ENCODE measurements around the gene SYCN.

Gene SYCN

GRCh38 chr19:39251846-39252245 lies 47.8 kb upstream of the SYCN start:
- Histone ChIP-seq H3K4me2 (ENCODE audit: insufficient read depth, low read length, poor library complexity, severe bottlenecking) (no peak overlapping the region), H3K23ac (ENCODE audit: low read depth, low read length, poor library complexity) (no peak overlapping the region), H3K4ac (ENCODE audit: low read length) (no peak overlapping the region), H2AK5ac (ENCODE audit: low read depth, low read length) (no peak overlapping the region), H3K9ac (ENCODE audit: low read depth, low read length, poor library complexity) (no peak overlapping the region), H3K18ac (ENCODE audit: low read length) (no peak overlapping the region), H2BK12ac (ENCODE audit: low read length) (no peak overlapping the region), H3K4me1 (ENCODE audit: control insufficient read depth in 2 of 2, insufficient read depth in 1 of 2, low read depth in 1 of 2, low read length in 2 of 2) (peaks cover 0 to 2% of the 10 kb centered on the region in 2 donors), H2BK5ac (ENCODE audit: low read length) (no peak overlapping the region), H2BK15ac (ENCODE audit: low read length) (no peak overlapping the region), H3K36me3 (replicated peaks in 1 of 2; ENCODE audit: control insufficient read depth in 2 of 2, insufficient read depth in 2 of 2, low read length in 2 of 2) (no peaks in the 10 kb centered on the region), H3K14ac (ENCODE audit: low read length) (no peak overlapping the region), H4K91ac (ENCODE audit: low read depth, low read length, poor library complexity) (no peak overlapping the region), H3K4me3 (ENCODE audit: low read length in 2 of 2) (no peak overlapping the region), H3K79me1 (ENCODE audit: low read depth, low read length) (no peaks in the 10 kb centered on the region), H3K27ac (replicated peaks; ENCODE audit: low read length) (no peak overlapping the region), H4K8ac (ENCODE audit: low read depth, low read length) (no peak overlapping the region), H3K27me3 (ENCODE audit: control insufficient read depth in 3 of 3, insufficient read depth in 3 of 3, low read depth in 1 of 3, low read length in 3 of 3) (peaks cover 19 to 76% (median 38%) of the 10 kb centered on the region in 3 experiments), H2BK120ac (ENCODE audit: low read depth, low read length) (no peak overlapping the region), H3K9me3 (replicated peaks in 1 of 2; ENCODE audit: control insufficient read depth in 2 of 2, insufficient read depth in 1 of 2, low read depth in 1 of 2, low read length in 2 of 2) (peaks cover 0 to 9% of the 10 kb centered on the region in 2 donors), H2AFZ (ENCODE audit: low read length) (no peak overlapping the region)
- WGBS, 2 donors (ENCODE audit: extremely low coverage in 2 of 2, insufficient read length in 2 of 2, insufficient replicate concordance in 1 of 2) = no CpG with 5 or more reads among the region's 3 CpGs
- no peak for DNase-seq (ENCODE audit: low spot score)

GRCh38 chr19:39251081-39251480 lies 47.0 kb upstream of the SYCN start:
- H3K18ac ChIP-seq (ENCODE audit: low read length) = no peak overlapping the region
- H3K36me3 ChIP-seq (replicated peaks in 1 of 2; ENCODE audit: control insufficient read depth in 2 of 2, insufficient read depth in 2 of 2, low read length in 2 of 2) = no peaks in the 10 kb centered on the region
- no peak overlapping the region for H3K9ac ChIP-seq (ENCODE audit: low read depth, low read length, poor library complexity)
- H3K27me3 ChIP-seq (ENCODE audit: control insufficient read depth in 3 of 3, insufficient read depth in 3 of 3, low read depth in 1 of 3, low read length in 3 of 3) = peaks cover 19 to 74% (median 38%) of the 10 kb centered on the region in 3 experiments
- DNase-seq (ENCODE audit: low spot score) = no peak
- H3K4me1 ChIP-seq (ENCODE audit: control insufficient read depth in 2 of 2, insufficient read depth in 1 of 2, low read depth in 1 of 2, low read length in 2 of 2) = peaks cover 0 to 2% of the 10 kb centered on the region in 2 donors
- H3K27ac ChIP-seq (replicated peaks; ENCODE audit: low read length) = no peak overlapping the region
- H3K14ac ChIP-seq (ENCODE audit: low read length) = no peak overlapping the region
- peaks cover 0 to 9% of the 10 kb centered on the region in 2 donors for H3K9me3 ChIP-seq (replicated peaks in 1 of 2; ENCODE audit: control insufficient read depth in 2 of 2, insufficient read depth in 1 of 2, low read depth in 1 of 2, low read length in 2 of 2)
- no peak overlapping the region for H3K4ac ChIP-seq (ENCODE audit: low read length)
- no peak overlapping the region for H3K4me3 ChIP-seq (ENCODE audit: low read length in 2 of 2)
- no peak overlapping the region for H2BK12ac ChIP-seq (ENCODE audit: low read length)
- H2BK120ac ChIP-seq (ENCODE audit: low read depth, low read length) = no peak overlapping the region
- no peak overlapping the region for H2AFZ ChIP-seq (ENCODE audit: low read length)
- no peak overlapping the region for H2AK5ac ChIP-seq (ENCODE audit: low read depth, low read length)
- no peak overlapping the region for H3K23ac ChIP-seq (ENCODE audit: low read depth, low read length, poor library complexity)
- WGBS, 2 donors (ENCODE audit: extremely low coverage in 2 of 2, insufficient read length in 2 of 2, insufficient replicate concordance in 1 of 2) = no CpG with 5 or more reads among the region's 5 CpGs
- H4K91ac ChIP-seq (ENCODE audit: low read depth, low read length, poor library complexity) = no peak overlapping the region
- no peak overlapping the region for H4K8ac ChIP-seq (ENCODE audit: low read depth, low read length)
- H3K79me1 ChIP-seq (ENCODE audit: low read depth, low read length) = no peaks in the 10 kb centered on the region
- H3K4me2 ChIP-seq (ENCODE audit: insufficient read depth, low read length, poor library complexity, severe bottlenecking) = no peak overlapping the region
- H2BK15ac ChIP-seq (ENCODE audit: low read length) = no peak overlapping the region
- no peak overlapping the region for H2BK5ac ChIP-seq (ENCODE audit: low read length)

GRCh38 chr19:39248806-39249205 lies 44.7 kb upstream of the SYCN start, which contains the start of gene IFNL4:
Gene IFNL4 (minus strand): TSS chr19:39248856.
- no peak within 1 kb of the TSS for H2BK12ac ChIP-seq (ENCODE audit: low read length)

GRCh38 chr19:39247701-39248664 lies 43.9 kb upstream of the SYCN start:
- peak overlapping the region; percentile 83 for H2AFZ ChIP-seq (ENCODE audit: low read length)
- H3K4ac ChIP-seq (ENCODE audit: low read length) = peak overlapping the region; percentile 78
- H2AK5ac ChIP-seq (ENCODE audit: low read depth, low read length) = peak overlapping the region; percentile 95
- peaks cover 19 to 59% (median 38%) of the 10 kb centered on the region in 3 experiments for H3K27me3 ChIP-seq (ENCODE audit: control insufficient read depth in 3 of 3, insufficient read depth in 3 of 3, low read depth in 1 of 3, low read length in 3 of 3)
- peaks cover 0 to 9% of the 10 kb centered on the region in 2 donors for H3K9me3 ChIP-seq (replicated peaks in 1 of 2; ENCODE audit: control insufficient read depth in 2 of 2, insufficient read depth in 1 of 2, low read depth in 1 of 2, low read length in 2 of 2)
- no peak overlapping the region for H4K8ac ChIP-seq (ENCODE audit: low read depth, low read length)
- DNase-seq (ENCODE audit: low spot score) = no peak
- peak overlapping the region; percentile 33 for H3K4me2 ChIP-seq (ENCODE audit: insufficient read depth, low read length, poor library complexity, severe bottlenecking)
- H4K91ac ChIP-seq (ENCODE audit: low read depth, low read length, poor library complexity) = no peak overlapping the region
- no peaks in the 10 kb centered on the region for H3K36me3 ChIP-seq (replicated peaks in 1 of 2; ENCODE audit: control insufficient read depth in 2 of 2, insufficient read depth in 2 of 2, low read length in 2 of 2)
- WGBS, 2 donors (ENCODE audit: extremely low coverage in 2 of 2, insufficient read length in 2 of 2, insufficient replicate concordance in 1 of 2) = no CpG with 5 or more reads among the region's 92 CpGs
- no peak overlapping the region for H2BK12ac ChIP-seq (ENCODE audit: low read length)
- peak overlapping the region; percentile 66 for H2BK5ac ChIP-seq (ENCODE audit: low read length)
- H3K79me1 ChIP-seq (ENCODE audit: low read depth, low read length) = no peaks in the 10 kb centered on the region
- H2BK120ac ChIP-seq (ENCODE audit: low read depth, low read length) = peak overlapping the region; percentile 47
- peak overlapping the region; percentile 85 for H3K18ac ChIP-seq (ENCODE audit: low read length)
- H3K23ac ChIP-seq (ENCODE audit: low read depth, low read length, poor library complexity) = peak overlapping the region; percentile 73
- H3K27ac ChIP-seq (replicated peaks; ENCODE audit: low read length) = no peak overlapping the region
- peak overlapping the region; percentile 71 for H3K14ac ChIP-seq (ENCODE audit: low read length)
- H3K4me3 ChIP-seq (ENCODE audit: low read length in 2 of 2) = peak overlapping the region; percentile 6 to 9
- H3K9ac ChIP-seq (ENCODE audit: low read depth, low read length, poor library complexity) = no peak overlapping the region
- H2BK15ac ChIP-seq (ENCODE audit: low read length) = peak overlapping the region; percentile 49
- peaks cover 0 to 2% of the 10 kb centered on the region in 2 donors for H3K4me1 ChIP-seq (ENCODE audit: control insufficient read depth in 2 of 2, insufficient read depth in 1 of 2, low read depth in 1 of 2, low read length in 2 of 2)

More at GRCh38 chr19:39248806-39249205, 44.7 kb upstream of the SYCN start, which contains the start of gene IFNL4:
- Histone ChIP-seq H2AFZ (ENCODE audit: low read length) (peak within 1 kb of the TSS; percentile 83), H3K36me3 (replicated peaks in 1 of 2; ENCODE audit: control insufficient read depth in 2 of 2, insufficient read depth in 2 of 2, low read length in 2 of 2) (no peaks in the 10 kb centered on the region), H3K79me1 (ENCODE audit: low read depth, low read length) (no peaks in the 10 kb centered on the region), H3K9me3 (replicated peaks in 1 of 2; ENCODE audit: control insufficient read depth in 2 of 2, insufficient read depth in 1 of 2, low read depth in 1 of 2, low read length in 2 of 2) (peaks cover 0 to 9% of the 10 kb centered on the region in 2 donors), H2BK15ac (ENCODE audit: low read length) (peak within 1 kb of the TSS; percentile 49), H2AK5ac (ENCODE audit: low read depth, low read length) (peak within 1 kb of the TSS; percentile 95), H2BK5ac (ENCODE audit: low read length) (peak within 1 kb of the TSS; percentile 66), H3K9ac (ENCODE audit: low read depth, low read length, poor library complexity) (no peak within 1 kb of the TSS), H3K27me3 (ENCODE audit: control insufficient read depth in 3 of 3, insufficient read depth in 3 of 3, low read depth in 1 of 3, low read length in 3 of 3) (peaks cover 19 to 63% (median 38%) of the 10 kb centered on the region in 3 experiments), H3K14ac (ENCODE audit: low read length) (peak within 1 kb of the TSS; percentile 71), H3K27ac (replicated peaks; ENCODE audit: low read length) (no peak within 1 kb of the TSS), H3K4me1 (ENCODE audit: control insufficient read depth in 2 of 2, insufficient read depth in 1 of 2, low read depth in 1 of 2, low read length in 2 of 2) (peaks cover 0 to 2% of the 10 kb centered on the region in 2 donors), H3K4me2 (ENCODE audit: insufficient read depth, low read length, poor library complexity, severe bottlenecking) (peak within 1 kb of the TSS; percentile 33), H2BK120ac (ENCODE audit: low read depth, low read length) (peak within 1 kb of the TSS; percentile 47), H3K4ac (ENCODE audit: low read length) (peak within 1 kb of the TSS; percentile 78), H4K8ac (ENCODE audit: low read depth, low read length) (no peak within 1 kb of the TSS), H4K91ac (ENCODE audit: low read depth, low read length, poor library complexity) (no peak within 1 kb of the TSS), H3K18ac (ENCODE audit: low read length) (peak within 1 kb of the TSS; percentile 85), H3K4me3 (ENCODE audit: low read length in 2 of 2) (peak within 1 kb of the TSS; percentile 6 to 9), H3K23ac (ENCODE audit: low read depth, low read length, poor library complexity) (peak within 1 kb of the TSS; percentile 73)
- DNase-seq (ENCODE audit: low spot score) = no peak
- no CpG with 5 or more reads among the region's 13 CpGs for WGBS, 2 donors (ENCODE audit: extremely low coverage in 2 of 2, insufficient read length in 2 of 2, insufficient replicate concordance in 1 of 2)
